PC-3 (cell line): ENCODE measurements around the gene LHFPL3. TPM values are rescaled to one million over a fixed set of nuclear protein-coding genes. Genes with fewer than 3 reads are reported as not detected.
"Not testable (repeated sequence)": the region's sequence is repeated elsewhere in the genome, so short reads cannot be mapped to it uniquely, and the experiment has no call there.

Experiments
- ATAC-seq: fragments of 200-7000 bp; cut with Tn5 transposase; 2 replicates; pipeline ENCODE4 v1.9.1; 2020; ENCODE audit warnings: mild to moderate bottlenecking, moderate library complexity
- BruUV-seq: library from RNA; stranded (reverse); fragments of 400-500 nt; replicated peaks from 2 replicates; lab custom pipeline; 2021; lab: Mats Ljungman, UMichigan
- CTCF ChIA-PET: fragments of 300-600 bp; sonication (Branson Sonifier 250); formaldehyde crosslinking; loops from one replicate; lab custom pipeline; 2022; ENCODE audit warnings: antibody characterized with exemption; lab: Charles Lee
- POLR2A ChIA-PET: fragments of 300-600 bp; sonication (Branson Sonifier 250); formaldehyde crosslinking; loops from one replicate; lab custom pipeline; 2022; ENCODE audit warnings: antibody characterized with exemption; ENCODE audit not compliant: unreplicated experiment; lab: Charles Lee
- DNase-seq: peaks from one replicate; pipeline ENCODE4 v3.0.0-alpha.2; 2015
- H2AFZ ChIP-seq: fragments of 300-600 bp; sonication (generic); 2 replicates; pipeline ENCODE4 v1.6.0; 2016; ENCODE audit warnings: antibody characterized with exemption, low read length
- H3F3A ChIP-seq: fragments of 300-600 bp; sonication (generic); one replicate; pipeline ENCODE4 v1.6.0; 2017; ENCODE audit warnings: antibody characterized with exemption, low read length, control low read depth, mild to moderate bottlenecking; ENCODE audit not compliant: unreplicated experiment
- H3K27ac ChIP-seq: fragments of 300-600 bp; sonication (generic); 2 replicates; pipeline ENCODE4 v1.5.1; 2016; ENCODE audit warnings: mild to moderate bottlenecking, low read length
- H3K27me3 ChIP-seq: fragments of 300-600 bp; sonication (generic); 2 replicates; pipeline ENCODE4 v1.6.1; 2016; ENCODE audit warnings: low read length, mixed read lengths
- H3K36me3 ChIP-seq: fragments of 300-600 bp; sonication (generic); 2 replicates; pipeline ENCODE4 v1.6.1; 2016; ENCODE audit warnings: low read depth, mixed run types, low read length, mixed read lengths
- H3K4me1 ChIP-seq: fragments of 300-600 bp; sonication (generic); 2 replicates; pipeline ENCODE4 v1.5.1; 2016; ENCODE audit warnings: low read length; ENCODE audit not compliant: insufficient read depth
- H3K4me2 ChIP-seq: fragments of 300-600 bp; sonication (generic); 2 replicates; pipeline ENCODE4 v1.6.0; 2016; ENCODE audit warnings: low read length
- H3K4me3 ChIP-seq: fragments of 300-600 bp; sonication (generic); 2 replicates; pipeline ENCODE4 v1.5.1; 2016; ENCODE audit warnings: mild to moderate bottlenecking, low read length, mixed read lengths
- H3K79me2 ChIP-seq: fragments of 300-600 bp; sonication (generic); 2 replicates; pipeline ENCODE4 v1.6.1; 2017; ENCODE audit warnings: low read length, mixed read lengths
- H3K9ac ChIP-seq: fragments of 300-600 bp; sonication (generic); 2 replicates; pipeline ENCODE4 v1.6.0; 2016; ENCODE audit warnings: mild to moderate bottlenecking, low read length
- H3K9me2 ChIP-seq: fragments of 300-600 bp; sonication (generic); replicated peaks from 2 replicates; pipeline ENCODE4 v1.6.1; 2016; ENCODE audit warnings: mixed run types, low read length, mixed read lengths
- H3K9me3 ChIP-seq: fragments of 300-600 bp; sonication (generic); 2 replicates; pipeline ENCODE4 v1.6.1; 2016; ENCODE audit warnings: low read length, mixed read lengths
- H4K20me1 ChIP-seq: fragments of 300-600 bp; sonication (generic); 2 replicates; pipeline ENCODE4 v1.6.1; 2016; ENCODE audit warnings: low read length, mixed read lengths
- EZH2 ChIP-seq: fragments of 300-600 bp; sonication (generic); IDR thresholded peaks from one replicate; pipeline ENCODE4 v1.6.1; 2017; ENCODE audit warnings: antibody characterized with exemption, mild to moderate bottlenecking, low read length; ENCODE audit not compliant: unreplicated experiment
- EZH2phosphoT487 ChIP-seq: fragments of 300-600 bp; sonication (generic); IDR thresholded peaks from 2 replicates; pipeline ENCODE4 v1.6.1; 2018; ENCODE audit warnings: mild to moderate bottlenecking, antibody characterized with exemption, low read length, borderline replicate concordance
- intact Hi-C: fragments of 100-400 bp; cut with micrococcal nuclease; formaldehyde crosslinking; loops from 2 replicates; pipeline ENCODE4 v1.9.0; 2023
- total RNA-seq: library from RNA; depleted of rRNA; stranded (reverse); fragments of >200 nt; gene quantifications from 2 replicates; pipeline ENCODE4 v1.2.3, GENCODE V29; 2014
- TF ChIP-seq, protein P1 (sequence below): fragments of 300-600 bp; sonication (generic); conservative IDR thresholded peaks from 2 replicates; pipeline ENCODE4 v1.5.1; 2017; ENCODE audit warnings: antibody characterized with exemption, low read depth, mild to moderate bottlenecking, low read length

LHFPL3 gene
- total RNA-seq, 1 experiment from 2014 or later = not detected

DNA sequence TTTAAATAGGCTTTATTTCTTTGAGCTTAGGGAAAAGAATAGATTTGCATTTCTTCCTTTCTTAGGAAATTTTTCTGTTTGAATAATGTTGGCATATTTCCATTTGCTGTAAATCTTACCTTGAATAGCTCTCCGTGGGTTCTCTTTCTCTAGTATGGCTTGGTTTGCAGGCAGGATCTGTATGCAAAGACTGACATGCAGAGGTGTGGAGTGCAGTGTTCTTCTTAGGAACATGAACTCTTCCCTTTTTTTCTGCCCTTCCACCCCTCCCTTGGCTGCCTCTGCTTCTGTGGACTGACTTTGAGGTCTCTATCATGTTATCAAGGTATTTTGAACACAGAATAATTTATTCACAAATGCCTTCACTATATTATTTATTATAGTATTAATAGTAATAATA lies 222.8 kb downstream of the LHFPL3 start:
- Histone ChIP-seq H2AFZ (no peak overlapping the region), H3K9me2 (no peaks in the 10 kb centered on the region), H3K9ac (no peak overlapping the region), H3F3A (no peaks in the 10 kb centered on the region), H3K27ac (no peak overlapping the region), H3K36me3 (no peaks in the 10 kb centered on the region), H3K4me3 (no peak overlapping the region), H3K4me1 (no peaks in the 10 kb centered on the region), H3K79me2 (no peaks in the 10 kb centered on the region), H3K9me3 (no peaks in the 10 kb centered on the region), H4K20me1 (no peaks in the 10 kb centered on the region), H3K27me3 (no peaks in the 10 kb centered on the region), H3K4me2 (no peak overlapping the region)
- BruUV-seq = no TSS peak
- CTCF ChIA-PET = no interaction called here
- ATAC-seq (no peak), DNase-seq (no peak)
- POLR2A ChIA-PET = no interaction called here
- intact Hi-C loops = no loop called here
- TF ChIP-seq, protein P1, sequence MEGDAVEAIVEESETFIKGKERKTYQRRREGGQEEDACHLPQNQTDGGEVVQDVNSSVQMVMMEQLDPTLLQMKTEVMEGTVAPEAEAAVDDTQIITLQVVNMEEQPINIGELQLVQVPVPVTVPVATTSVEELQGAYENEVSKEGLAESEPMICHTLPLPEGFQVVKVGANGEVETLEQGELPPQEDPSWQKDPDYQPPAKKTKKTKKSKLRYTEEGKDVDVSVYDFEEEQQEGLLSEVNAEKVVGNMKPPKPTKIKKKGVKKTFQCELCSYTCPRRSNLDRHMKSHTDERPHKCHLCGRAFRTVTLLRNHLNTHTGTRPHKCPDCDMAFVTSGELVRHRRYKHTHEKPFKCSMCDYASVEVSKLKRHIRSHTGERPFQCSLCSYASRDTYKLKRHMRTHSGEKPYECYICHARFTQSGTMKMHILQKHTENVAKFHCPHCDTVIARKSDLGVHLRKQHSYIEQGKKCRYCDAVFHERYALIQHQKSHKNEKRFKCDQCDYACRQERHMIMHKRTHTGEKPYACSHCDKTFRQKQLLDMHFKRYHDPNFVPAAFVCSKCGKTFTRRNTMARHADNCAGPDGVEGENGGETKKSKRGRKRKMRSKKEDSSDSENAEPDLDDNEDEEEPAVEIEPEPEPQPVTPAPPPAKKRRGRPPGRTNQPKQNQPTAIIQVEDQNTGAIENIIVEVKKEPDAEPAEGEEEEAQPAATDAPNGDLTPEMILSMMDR = no peak
- TF ChIP-seq EZH2phosphoT487 (no peak), EZH2 (no peak)

DNA sequence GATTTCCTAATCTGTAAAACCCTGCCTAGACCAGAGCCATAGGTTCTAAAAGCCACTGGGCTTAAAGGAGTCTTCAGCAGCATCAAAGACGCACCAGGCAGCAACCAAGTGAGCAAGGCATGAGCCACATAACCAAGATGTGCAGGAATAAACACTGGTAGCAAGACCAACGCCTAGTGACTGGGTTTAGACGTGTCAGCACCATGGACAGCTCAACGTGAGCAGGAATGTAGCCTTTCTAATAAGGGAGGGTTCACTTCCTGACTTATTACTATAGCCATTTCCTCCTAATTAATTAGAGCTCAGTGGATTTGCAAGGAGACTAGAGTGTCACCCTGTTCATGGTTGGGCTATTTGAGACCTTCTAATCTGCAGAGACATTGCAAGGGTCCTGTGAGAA lies 223.7 kb downstream of the LHFPL3 start:
- Histone ChIP-seq H3K9me2 (no peaks in the 10 kb centered on the region), H3K4me3 (no peak overlapping the region), H3K4me2 (no peak overlapping the region), H3K79me2 (no peaks in the 10 kb centered on the region), H2AFZ (no peak overlapping the region), H3F3A (no peaks in the 10 kb centered on the region), H3K4me1 (no peaks in the 10 kb centered on the region), H3K27ac (no peak overlapping the region), H3K9me3 (no peaks in the 10 kb centered on the region), H3K36me3 (no peaks in the 10 kb centered on the region), H3K27me3 (no peaks in the 10 kb centered on the region), H3K9ac (no peak overlapping the region), H4K20me1 (no peaks in the 10 kb centered on the region)
- POLR2A ChIA-PET = no interaction called here
- BruUV-seq = no TSS peak
- intact Hi-C loops = no loop called here
- TF ChIP-seq, protein P1 = no peak
- no peak for TF ChIP-seq EZH2phosphoT487
- no peak for TF ChIP-seq EZH2
- ATAC-seq (no peak), DNase-seq (peak; percentile 51)
- CTCF ChIA-PET = no interaction called here

DNA sequence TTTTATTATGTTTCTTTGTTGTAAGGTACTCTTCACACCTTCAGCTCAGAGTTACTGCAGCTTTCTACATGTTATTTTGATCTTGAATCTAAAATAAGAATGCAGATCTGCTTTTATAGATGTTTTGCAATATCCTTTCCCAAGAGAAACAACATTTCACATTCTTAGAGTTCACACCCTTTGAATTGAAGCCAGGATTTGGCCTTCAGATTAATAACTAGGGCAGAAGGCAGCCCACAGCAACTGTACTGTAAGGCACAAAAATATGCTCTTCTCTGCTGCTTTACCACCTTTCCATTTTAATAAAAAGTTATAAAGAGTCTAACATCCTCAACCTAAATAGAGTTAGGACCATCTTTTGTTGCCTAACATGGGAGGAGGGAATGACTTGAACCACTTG lies 224.7 kb downstream of the LHFPL3 start:
- ATAC-seq = no peak
- no peaks in the 10 kb centered on the region for H3F3A ChIP-seq
- ChIA-PET POLR2A (no interaction called here), CTCF (no interaction called here)
- H3K36me3 ChIP-seq = no peaks in the 10 kb centered on the region
- H4K20me1 ChIP-seq = no peaks in the 10 kb centered on the region
- BruUV-seq = no TSS peak
- H3K9ac ChIP-seq = no peak overlapping the region
- no peaks in the 10 kb centered on the region for H3K9me3 ChIP-seq
- DNase-seq = no peak
- no peaks in the 10 kb centered on the region for H3K27me3 ChIP-seq
- H3K27ac ChIP-seq = no peak overlapping the region
- H3K79me2 ChIP-seq = no peaks in the 10 kb centered on the region
- no peaks in the 10 kb centered on the region for H3K4me1 ChIP-seq
- TF ChIP-seq EZH2phosphoT487 = no peak
- TF ChIP-seq, protein P1 = no peak
- no peak for TF ChIP-seq EZH2
- H3K4me3 ChIP-seq = no peak overlapping the region
- intact Hi-C loops = no loop called here
- no peak overlapping the region for H2AFZ ChIP-seq
- no peaks in the 10 kb centered on the region for H3K9me2 ChIP-seq
- H3K4me2 ChIP-seq = no peak overlapping the region

DNA sequence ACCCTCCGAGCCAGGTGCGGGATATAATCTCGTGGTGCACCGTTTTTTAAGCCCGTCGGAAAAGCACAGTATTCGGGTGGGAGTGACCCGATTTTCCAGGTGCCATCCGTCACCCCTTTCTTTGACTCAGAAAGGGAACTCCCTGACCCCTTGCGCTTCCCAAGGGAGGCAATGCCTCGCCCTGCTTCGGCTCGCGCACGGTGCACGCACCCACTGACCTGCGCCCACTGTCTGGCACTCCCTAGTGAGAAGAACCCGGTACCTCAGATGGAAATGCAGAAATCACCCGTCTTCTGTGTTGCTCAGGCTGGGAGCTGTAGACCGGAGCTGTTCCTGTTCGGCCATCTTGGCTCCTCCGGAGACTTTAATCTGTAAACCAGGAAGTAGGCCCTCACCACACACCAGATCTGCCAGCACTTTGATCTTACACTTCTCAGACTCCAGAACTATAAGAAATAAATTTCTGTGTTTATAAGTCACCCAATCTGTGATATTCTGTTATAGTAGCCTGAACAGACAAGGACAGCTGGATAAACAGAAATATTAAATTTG lies 235.0 kb downstream of the LHFPL3 start:
- intact Hi-C loops, H3K27me3 ChIP-seq, DNase-seq, H3K36me3 ChIP-seq, H3K9ac ChIP-seq, ATAC-seq, H3K79me2 ChIP-seq, H3F3A ChIP-seq, H3K4me3 ChIP-seq, BruUV-seq, H3K4me1 ChIP-seq, CTCF ChIA-PET, H3K27ac ChIP-seq, H3K4me2 ChIP-seq, H3K9me2 ChIP-seq, H2AFZ ChIP-seq, H4K20me1 ChIP-seq, H3K9me3 ChIP-seq, POLR2A ChIA-PET: not testable (repeated sequence)
